GM23338 (cell line): ENCODE data around the gene KAZN. TPM values are rescaled to one million over a fixed set of nuclear protein-coding genes. Genes with fewer than 3 reads are reported as not detected.

Experiments used
- ATAC-seq: fragments of 200-7000 bp; cut with Tn5 transposase; 3 replicates; pipeline ENCODE4 v1.9.1; 2020
- DNase-seq: peaks from one replicate; pipeline ENCODE4 v3.0.0-alpha.2; 2015; ENCODE audit warnings: low spot score
- H2AFZ ChIP-seq: fragments of 200-600 bp; sonication (generic); 2 replicates; pipeline ENCODE4 v1.8.0; 2016; ENCODE audit warnings: antibody characterized with exemption, mild to moderate bottlenecking, moderate library complexity
- H3F3A ChIP-seq: fragments of 200-600 bp; sonication (generic); replicated peaks from 2 replicates; pipeline ENCODE4 v1.8.0; 2017; ENCODE audit warnings: antibody characterized with exemption, mixed run types, low read depth
- H3K27ac ChIP-seq: fragments of 200-600 bp; sonication (generic); 2 replicates; pipeline ENCODE4 v1.6.1; 2016; ENCODE audit warnings: low read depth
- H3K27me3 ChIP-seq: fragments of 200-600 bp; sonication (generic); 2 replicates; pipeline ENCODE4 v1.8.0; 2016; ENCODE audit warnings: mild to moderate bottlenecking, mixed run types, moderate library complexity; ENCODE audit not compliant: insufficient read depth
- H3K36me3 ChIP-seq: fragments of 200-600 bp; sonication (generic); 2 replicates; pipeline ENCODE4 v1.8.0; 2016; ENCODE audit warnings: mild to moderate bottlenecking; ENCODE audit not compliant: insufficient read depth
- H3K4me1 ChIP-seq: fragments of 200-600 bp; sonication (generic); 2 replicates; pipeline ENCODE4 v1.8.0; 2016; ENCODE audit warnings: mild to moderate bottlenecking, moderate library complexity; ENCODE audit not compliant: insufficient read depth
- H3K4me2 ChIP-seq: fragments of 200-600 bp; sonication (generic); 2 replicates; pipeline ENCODE4 v1.7.1; 2017; ENCODE audit warnings: mixed run types
- H3K4me3 ChIP-seq: fragments of 200-600 bp; sonication (generic); 2 replicates; pipeline ENCODE4 v1.6.1; 2016; ENCODE audit warnings: mixed run types
- H3K79me2 ChIP-seq: fragments of 200-600 bp; sonication (generic); replicated peaks from 2 replicates; pipeline ENCODE4 v1.8.0; 2017; ENCODE audit warnings: mild to moderate bottlenecking; ENCODE audit not compliant: insufficient read depth
- H3K9me2 ChIP-seq: fragments of 200-600 bp; sonication (generic); 2 replicates; pipeline ENCODE4 v1.8.0; 2017; ENCODE audit not compliant: insufficient read depth
- H4K20me1 ChIP-seq: fragments of 200-600 bp; sonication (generic); replicated peaks from 2 replicates; pipeline ENCODE4 v1.8.0; 2017; ENCODE audit warnings: mild to moderate bottlenecking; ENCODE audit not compliant: insufficient read depth
- H3K27ac Mint-ChIP-seq: 2 replicates; pipeline ENCODE4 v1.8.0; 2020; ENCODE audit warnings: inconsistent platforms, mild to moderate bottlenecking, moderate library complexity, mixed read lengths
- H3K27me3 Mint-ChIP-seq: 3 replicates; pipeline ENCODE4 v1.8.0; 2022; ENCODE audit warnings: low read depth, mild to moderate bottlenecking, moderate library complexity, mixed read lengths, inconsistent platforms; ENCODE audit not compliant: insufficient read depth, poor library complexity
- H3K36me3 Mint-ChIP-seq: 3 replicates; pipeline ENCODE4 v1.8.0; 2021; ENCODE audit warnings: low read depth, mild to moderate bottlenecking, inconsistent platforms, moderate library complexity, mixed read lengths
- H3K4me1 Mint-ChIP-seq: 3 replicates; pipeline ENCODE4 v1.8.0; 2020; ENCODE audit warnings: mild to moderate bottlenecking, inconsistent platforms, mixed read lengths
- H3K4me3 Mint-ChIP-seq: 3 replicates; pipeline ENCODE4 v1.8.0; 2021; ENCODE audit warnings: moderate library complexity, mild to moderate bottlenecking, inconsistent platforms, mixed read lengths
- H3K9me3 Mint-ChIP-seq: 3 replicates; pipeline ENCODE4 v1.8.0; 2020; ENCODE audit warnings: moderate library complexity, mild to moderate bottlenecking, inconsistent platforms, mixed read lengths
- CREB1 ChIP-seq: fragments of 250-450 bp; sonication (Bioruptor Pico); IDR thresholded peaks from 2 replicates; pipeline ENCODE4 v1.5.0; 2020; ENCODE audit warnings: low read depth, mild to moderate bottlenecking, moderate library complexity
- CTCF ChIP-seq, 2 experiments: fragments of 200-600 bp in 1 of 2; sonication (generic) in 1 of 2; conservative IDR thresholded peaks; 2 replicates each; pipeline versions ENCODE4 v1.5.1 to v1.6.1; 2016 to 2017; ENCODE audit warnings: antibody characterized with exemption in 2 of 2, low read depth in 2 of 2, mild to moderate bottlenecking in 2 of 2, moderate library complexity in 1 of 2
- EZH2 ChIP-seq: fragments of 200-600 bp; sonication (generic); IDR thresholded peaks from one replicate; pipeline ENCODE4 v1.8.0; 2017; ENCODE audit warnings: antibody characterized with exemption, mild to moderate bottlenecking, low read depth; ENCODE audit not compliant: unreplicated experiment
- EZH2phosphoT487 ChIP-seq: fragments of 200-600 bp; sonication (generic); IDR thresholded peaks from one replicate; pipeline ENCODE4 v1.8.1; 2018; ENCODE audit warnings: antibody characterized with exemption; ENCODE audit not compliant: unreplicated experiment
- JUNB ChIP-seq: IDR thresholded peaks from one replicate; pipeline ENCODE4 v1.6.1; 2016; ENCODE audit warnings: antibody characterized with exemption; ENCODE audit not compliant: unreplicated experiment
- POLR2AphosphoS5 ChIP-seq: IDR thresholded peaks from 2 replicates; pipeline ENCODE4 v1.6.1; 2016; ENCODE audit warnings: antibody characterized with exemption, low read depth
- STAT1 ChIP-seq: IDR thresholded peaks from one replicate; pipeline ENCODE4 v1.6.1; 2016; ENCODE audit warnings: antibody characterized with exemption; ENCODE audit not compliant: unreplicated experiment
- ZNF331 ChIP-seq: fragments of 250-450 bp; sonication (Bioruptor Pico); IDR thresholded peaks from 2 replicates; pipeline ENCODE4 v1.5.0; 2020; ENCODE audit warnings: low read depth, mild to moderate bottlenecking, moderate library complexity
- polyA plus RNA-seq: library from polyadenylated mRNA; unstranded; fragments of >200 nt; fragmentation: Nextera tagmentation; extraction: Ambion mirVana; gene quantifications from 2 replicates; pipeline ENCODE4 v1.2.1, GENCODE V29; 2016
- total RNA-seq: library from RNA; depleted of rRNA; stranded (reverse); fragments of >200 nt; shearing (Covaris generic); gene quantifications from 2 replicates; pipeline ENCODE4 v1.2.3, GENCODE V29; 2014
- TF ChIP-seq, protein P1 (sequence below): IDR thresholded peaks from one replicate; pipeline ENCODE4 v1.6.1; 2018; ENCODE audit warnings: antibody characterized with exemption; ENCODE audit not compliant: unreplicated experiment
- TF ChIP-seq, protein P2 (sequence below): fragments of 250-450 bp; sonication (Bioruptor Pico); IDR thresholded peaks from 2 replicates; pipeline ENCODE4 v1.5.0; 2020; ENCODE audit warnings: mild to moderate bottlenecking, moderate library complexity

The KAZN gene
- total and polyA plus RNA-seq, 2 experiments from 2014 or later: 9.9 to 15.0 TPM

DNA sequence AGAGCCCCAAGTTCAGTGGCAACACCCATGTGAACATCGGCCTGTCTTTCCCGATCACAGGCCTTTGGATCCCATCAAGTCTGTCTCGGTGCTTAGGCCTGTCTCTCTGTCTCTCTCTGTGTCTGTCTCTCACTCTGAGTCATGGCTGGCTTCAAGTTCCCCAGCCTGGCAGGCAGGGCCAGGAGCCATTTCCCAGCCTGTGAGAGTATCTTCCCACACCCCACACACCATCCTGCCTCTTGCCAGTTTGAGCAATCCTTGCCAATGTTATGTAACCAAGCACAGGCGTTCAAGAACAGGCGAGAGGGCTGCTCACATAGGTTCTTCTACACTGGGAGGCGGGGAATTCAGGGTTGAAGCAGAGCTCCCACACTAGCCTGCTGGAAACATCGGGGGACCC is 485.1 kb downstream of the KAZN start:
- H3K9me3 Mint-ChIP-seq: no peaks in the 10 kb centered on the region
- Histone ChIP-seq H3K4me2 (no peak overlapping the region), H3K4me1 (no peaks in the 10 kb centered on the region), H3K4me3 (no peak overlapping the region), H2AFZ (no peak overlapping the region), H3K27ac (no peak overlapping the region), H3F3A (no peaks in the 10 kb centered on the region), H3K9me2 (no peaks in the 10 kb centered on the region), H3K36me3 (no peaks in the 10 kb centered on the region), H3K79me2 (no peaks in the 10 kb centered on the region), H4K20me1 (no peaks in the 10 kb centered on the region), H3K27me3 (no peaks in the 10 kb centered on the region)
- no peaks in the 10 kb centered on the region for H3K4me1 Mint-ChIP-seq
- H3K4me3 Mint-ChIP-seq: no peak overlapping the region
- peaks cover 10% of the 10 kb centered on the region for H3K27me3 Mint-ChIP-seq
- ATAC-seq (no peak), DNase-seq (no peak)
- no peaks in the 10 kb centered on the region for H3K36me3 Mint-ChIP-seq
- no peak for TF ChIP-seq EZH2
- TF ChIP-seq, protein P1, sequence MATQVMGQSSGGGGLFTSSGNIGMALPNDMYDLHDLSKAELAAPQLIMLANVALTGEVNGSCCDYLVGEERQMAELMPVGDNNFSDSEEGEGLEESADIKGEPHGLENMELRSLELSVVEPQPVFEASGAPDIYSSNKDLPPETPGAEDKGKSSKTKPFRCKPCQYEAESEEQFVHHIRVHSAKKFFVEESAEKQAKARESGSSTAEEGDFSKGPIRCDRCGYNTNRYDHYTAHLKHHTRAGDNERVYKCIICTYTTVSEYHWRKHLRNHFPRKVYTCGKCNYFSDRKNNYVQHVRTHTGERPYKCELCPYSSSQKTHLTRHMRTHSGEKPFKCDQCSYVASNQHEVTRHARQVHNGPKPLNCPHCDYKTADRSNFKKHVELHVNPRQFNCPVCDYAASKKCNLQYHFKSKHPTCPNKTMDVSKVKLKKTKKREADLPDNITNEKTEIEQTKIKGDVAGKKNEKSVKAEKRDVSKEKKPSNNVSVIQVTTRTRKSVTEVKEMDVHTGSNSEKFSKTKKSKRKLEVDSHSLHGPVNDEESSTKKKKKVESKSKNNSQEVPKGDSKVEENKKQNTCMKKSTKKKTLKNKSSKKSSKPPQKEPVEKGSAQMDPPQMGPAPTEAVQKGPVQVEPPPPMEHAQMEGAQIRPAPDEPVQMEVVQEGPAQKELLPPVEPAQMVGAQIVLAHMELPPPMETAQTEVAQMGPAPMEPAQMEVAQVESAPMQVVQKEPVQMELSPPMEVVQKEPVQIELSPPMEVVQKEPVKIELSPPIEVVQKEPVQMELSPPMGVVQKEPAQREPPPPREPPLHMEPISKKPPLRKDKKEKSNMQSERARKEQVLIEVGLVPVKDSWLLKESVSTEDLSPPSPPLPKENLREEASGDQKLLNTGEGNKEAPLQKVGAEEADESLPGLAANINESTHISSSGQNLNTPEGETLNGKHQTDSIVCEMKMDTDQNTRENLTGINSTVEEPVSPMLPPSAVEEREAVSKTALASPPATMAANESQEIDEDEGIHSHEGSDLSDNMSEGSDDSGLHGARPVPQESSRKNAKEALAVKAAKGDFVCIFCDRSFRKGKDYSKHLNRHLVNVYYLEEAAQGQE: no peak
- TF ChIP-seq CREB1 (CRISPR knock-in tag): no peak
- H3K27ac Mint-ChIP-seq: no peak overlapping the region

DNA sequence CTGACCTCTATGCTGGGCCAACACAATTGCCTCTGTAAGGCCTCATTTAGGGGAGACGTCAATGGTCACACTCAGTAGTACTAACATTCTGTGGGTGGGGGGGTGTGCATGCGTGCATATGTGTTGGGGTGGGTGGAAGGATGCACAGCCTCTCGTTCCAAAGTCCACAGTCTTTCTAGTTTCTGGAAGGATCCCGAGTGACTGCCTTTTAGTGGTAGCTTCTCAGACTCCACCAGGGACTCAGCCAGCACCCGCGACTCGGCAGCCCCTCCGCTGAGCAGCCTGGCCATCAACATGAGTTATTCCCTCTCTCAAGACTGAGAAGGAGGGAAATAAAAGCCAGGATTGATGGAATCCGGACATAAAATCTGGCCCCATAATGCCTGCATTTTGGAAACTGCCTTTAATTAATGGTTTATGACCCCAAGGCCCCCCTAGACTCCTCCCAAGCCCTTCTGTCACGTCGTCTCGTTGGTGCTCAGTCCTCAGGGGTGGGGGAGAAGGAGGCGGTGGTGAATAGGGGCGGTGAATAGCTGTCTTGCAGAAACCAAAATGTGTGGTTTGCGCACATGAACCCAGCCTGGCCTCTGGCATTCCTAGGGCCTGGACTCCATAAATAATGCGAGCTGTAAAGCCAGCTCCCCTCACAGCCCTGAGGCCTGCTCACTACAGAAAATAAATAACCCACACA is 489.9 kb downstream of the KAZN start:
- DNase-seq (no peak), ATAC-seq (no peak)
- no peaks in the 10 kb centered on the region for H3K27me3 ChIP-seq
- H3K27ac ChIP-seq: no peak overlapping the region
- Mint-ChIP-seq H3K27me3 (peaks cover 8% of the 10 kb centered on the region), H3K27ac (no peak overlapping the region), H3K4me1 (peaks cover 26% of the 10 kb centered on the region), H3K9me3 (no peaks in the 10 kb centered on the region), H3K36me3 (no peaks in the 10 kb centered on the region), H3K4me3 (no peak overlapping the region)
- H3F3A ChIP-seq: no peaks in the 10 kb centered on the region
- no peaks in the 10 kb centered on the region; the same call in 1 of the 2 replicates for H4K20me1 ChIP-seq
- H3K79me2 ChIP-seq: no peaks in the 10 kb centered on the region
- no peaks in the 10 kb centered on the region for H3K9me2 ChIP-seq
- no peak overlapping the region for H3K4me2 ChIP-seq
- H2AFZ ChIP-seq: no peak overlapping the region
- peaks cover 18% of the 10 kb centered on the region for H3K4me1 ChIP-seq
- H3K4me3 ChIP-seq: no peak overlapping the region
- no peaks in the 10 kb centered on the region for H3K36me3 ChIP-seq
- TF ChIP-seq STAT1 (no peak), CTCF (conservative IDR thresholded peaks at IDR 0.05; ENCODE audit: low read depth in 2 of 2) (no peak), EZH2 (no peak), CREB1 (CRISPR knock-in tag) (no peak), JUNB (no peak), EZH2phosphoT487 (no peak), ZNF331 (CRISPR knock-in tag) (no peak), POLR2AphosphoS5 (no peak)
- TF ChIP-seq, protein P2, sequence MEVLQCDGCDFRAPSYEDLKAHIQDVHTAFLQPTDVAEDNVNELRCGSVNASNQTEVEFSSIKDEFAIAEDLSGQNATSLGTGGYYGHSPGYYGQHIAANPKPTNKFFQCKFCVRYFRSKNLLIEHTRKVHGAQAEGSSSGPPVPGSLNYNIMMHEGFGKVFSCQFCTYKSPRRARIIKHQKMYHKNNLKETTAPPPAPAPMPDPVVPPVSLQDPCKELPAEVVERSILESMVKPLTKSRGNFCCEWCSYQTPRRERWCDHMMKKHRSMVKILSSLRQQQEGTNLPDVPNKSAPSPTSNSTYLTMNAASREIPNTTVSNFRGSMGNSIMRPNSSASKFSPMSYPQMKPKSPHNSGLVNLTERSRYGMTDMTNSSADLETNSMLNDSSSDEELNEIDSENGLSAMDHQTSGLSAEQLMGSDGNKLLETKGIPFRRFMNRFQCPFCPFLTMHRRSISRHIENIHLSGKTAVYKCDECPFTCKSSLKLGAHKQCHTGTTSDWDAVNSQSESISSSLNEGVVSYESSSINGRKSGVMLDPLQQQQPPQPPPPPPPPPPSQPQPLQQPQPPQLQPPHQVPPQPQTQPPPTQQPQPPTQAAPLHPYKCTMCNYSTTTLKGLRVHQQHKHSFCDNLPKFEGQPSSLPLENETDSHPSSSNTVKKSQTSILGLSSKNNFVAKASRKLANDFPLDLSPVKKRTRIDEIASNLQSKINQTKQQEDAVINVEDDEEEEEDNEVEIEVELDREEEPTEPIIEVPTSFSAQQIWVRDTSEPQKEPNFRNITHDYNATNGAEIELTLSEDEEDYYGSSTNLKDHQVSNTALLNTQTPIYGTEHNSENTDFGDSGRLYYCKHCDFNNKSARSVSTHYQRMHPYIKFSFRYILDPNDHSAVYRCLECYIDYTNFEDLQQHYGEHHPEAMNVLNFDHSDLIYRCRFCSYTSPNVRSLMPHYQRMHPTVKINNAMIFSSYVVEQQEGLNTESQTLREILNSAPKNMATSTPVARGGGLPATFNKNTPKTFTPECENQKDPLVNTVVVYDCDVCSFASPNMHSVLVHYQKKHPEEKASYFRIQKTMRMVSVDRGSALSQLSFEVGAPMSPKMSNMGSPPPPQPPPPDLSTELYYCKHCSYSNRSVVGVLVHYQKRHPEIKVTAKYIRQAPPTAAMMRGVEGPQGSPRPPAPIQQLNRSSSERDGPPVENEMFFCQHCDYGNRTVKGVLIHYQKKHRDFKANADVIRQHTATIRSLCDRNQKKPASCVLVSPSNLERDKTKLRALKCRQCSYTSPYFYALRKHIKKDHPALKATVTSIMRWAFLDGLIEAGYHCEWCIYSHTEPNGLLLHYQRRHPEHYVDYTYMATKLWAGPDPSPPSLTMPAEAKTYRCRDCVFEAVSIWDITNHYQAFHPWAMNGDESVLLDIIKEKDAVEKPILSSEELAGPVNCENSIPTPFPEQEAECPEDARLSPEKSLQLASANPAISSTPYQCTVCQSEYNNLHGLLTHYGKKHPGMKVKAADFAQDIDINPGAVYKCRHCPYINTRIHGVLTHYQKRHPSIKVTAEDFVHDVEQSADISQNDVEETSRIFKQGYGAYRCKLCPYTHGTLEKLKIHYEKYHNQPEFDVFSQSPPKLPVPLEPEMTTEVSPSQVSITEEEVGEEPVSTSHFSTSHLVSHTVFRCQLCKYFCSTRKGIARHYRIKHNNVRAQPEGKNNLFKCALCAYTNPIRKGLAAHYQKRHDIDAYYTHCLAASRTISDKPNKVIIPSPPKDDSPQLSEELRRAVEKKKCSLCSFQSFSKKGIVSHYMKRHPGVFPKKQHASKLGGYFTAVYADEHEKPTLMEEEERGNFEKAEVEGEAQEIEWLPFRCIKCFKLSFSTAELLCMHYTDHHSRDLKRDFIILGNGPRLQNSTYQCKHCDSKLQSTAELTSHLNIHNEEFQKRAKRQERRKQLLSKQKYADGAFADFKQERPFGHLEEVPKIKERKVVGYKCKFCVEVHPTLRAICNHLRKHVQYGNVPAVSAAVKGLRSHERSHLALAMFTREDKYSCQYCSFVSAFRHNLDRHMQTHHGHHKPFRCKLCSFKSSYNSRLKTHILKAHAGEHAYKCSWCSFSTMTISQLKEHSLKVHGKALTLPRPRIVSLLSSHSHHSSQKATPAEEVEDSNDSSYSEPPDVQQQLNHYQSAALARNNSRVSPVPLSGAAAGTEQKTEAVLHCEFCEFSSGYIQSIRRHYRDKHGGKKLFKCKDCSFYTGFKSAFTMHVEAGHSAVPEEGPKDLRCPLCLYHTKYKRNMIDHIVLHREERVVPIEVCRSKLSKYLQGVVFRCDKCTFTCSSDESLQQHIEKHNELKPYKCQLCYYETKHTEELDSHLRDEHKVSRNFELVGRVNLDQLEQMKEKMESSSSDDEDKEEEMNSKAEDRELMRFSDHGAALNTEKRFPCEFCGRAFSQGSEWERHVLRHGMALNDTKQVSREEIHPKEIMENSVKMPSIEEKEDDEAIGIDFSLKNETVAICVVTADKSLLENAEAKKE: no peak
